Fibroblast of lung (primary cell): ENCODE data around the gene HMGN5.
A peak's percentile ranks its signal among the peaks of the same experiment; 100 is the strongest.

ENCODE experiments used
- EZH2 ChIP-seq: IDR thresholded peaks from 2 replicates; pipeline ENCODE4 v1.5.1; 2012; ENCODE audit warnings: low read length, control low read depth, mild to moderate bottlenecking; ENCODE audit errors: missing control alignments
- TF ChIP-seq, protein P1 (sequence below), 2 donors: IDR thresholded peaks in 1 of 2; conservative IDR thresholded peaks in 1 of 2; 1 replicate in 1 of 2; 2 replicates in 1 of 2; pipeline ENCODE4 v1.5.1; 2011 to 2012; ENCODE audit warnings: low read length in 2 of 2, control low read depth in 1 of 2, inconsistent platforms in 1 of 2, low read depth in 1 of 2, mild to moderate bottlenecking in 1 of 2

- TF ChIP-seq, protein P1, sequence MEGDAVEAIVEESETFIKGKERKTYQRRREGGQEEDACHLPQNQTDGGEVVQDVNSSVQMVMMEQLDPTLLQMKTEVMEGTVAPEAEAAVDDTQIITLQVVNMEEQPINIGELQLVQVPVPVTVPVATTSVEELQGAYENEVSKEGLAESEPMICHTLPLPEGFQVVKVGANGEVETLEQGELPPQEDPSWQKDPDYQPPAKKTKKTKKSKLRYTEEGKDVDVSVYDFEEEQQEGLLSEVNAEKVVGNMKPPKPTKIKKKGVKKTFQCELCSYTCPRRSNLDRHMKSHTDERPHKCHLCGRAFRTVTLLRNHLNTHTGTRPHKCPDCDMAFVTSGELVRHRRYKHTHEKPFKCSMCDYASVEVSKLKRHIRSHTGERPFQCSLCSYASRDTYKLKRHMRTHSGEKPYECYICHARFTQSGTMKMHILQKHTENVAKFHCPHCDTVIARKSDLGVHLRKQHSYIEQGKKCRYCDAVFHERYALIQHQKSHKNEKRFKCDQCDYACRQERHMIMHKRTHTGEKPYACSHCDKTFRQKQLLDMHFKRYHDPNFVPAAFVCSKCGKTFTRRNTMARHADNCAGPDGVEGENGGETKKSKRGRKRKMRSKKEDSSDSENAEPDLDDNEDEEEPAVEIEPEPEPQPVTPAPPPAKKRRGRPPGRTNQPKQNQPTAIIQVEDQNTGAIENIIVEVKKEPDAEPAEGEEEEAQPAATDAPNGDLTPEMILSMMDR (conservative IDR thresholded peaks at IDR 0.05 in 1 of 2, IDR thresholded peaks at IDR 0.05 in 1 of 2; ENCODE audit: low read depth in 1 of 2, low read length in 2 of 2), result peak in 1 of 2 donors; percentile 3
- TF ChIP-seq EZH2, result no peak
Measured at GRCh38 chrX:81174286-81174685, 27.4 kb downstream of the HMGN5 start.
